ENCODE data around the gene SCN1B. TPM values are rescaled to one million over a fixed set of nuclear protein-coding genes. Genes with fewer than 3 reads are reported as not detected.
A peak's percentile ranks its signal among the peaks of the same experiment; 100 is the strongest.
"Not testable (repeated sequence)": the region's sequence is repeated elsewhere in the genome, so short reads cannot be mapped to it uniquely, and the experiment has no call there.

The SCN1B gene
- total RNA-seq, 1 donor from 2014 or later: 2.7 TPM

GRCh38 chr19:35005256-35005977 is 24.9 kb upstream of the SCN1B start:
- H3K9me3 Mint-ChIP-seq: no peaks in the 10 kb centered on the region
- no peak for DNase-seq (ENCODE audit: low spot score)
- H3K4me3 Mint-ChIP-seq (ENCODE audit: low read depth): no peak overlapping the region
- peaks cover 74% of the 10 kb centered on the region for H3K36me3 Mint-ChIP-seq (ENCODE audit: low read depth)
- peaks cover 35% of the 10 kb centered on the region for H3K4me1 Mint-ChIP-seq (ENCODE audit: low read depth)
- intact Hi-C loops (cut with micrococcal nuclease): no loop called here
- H3K27ac Mint-ChIP-seq: no peak overlapping the region
- no peaks in the 10 kb centered on the region for H3K27me3 Mint-ChIP-seq (ENCODE audit: low read depth)

- not testable (repeated sequence) for H3K27me3 Mint-ChIP-seq (ENCODE audit: low read depth); H3K27ac Mint-ChIP-seq
Observed at GRCh38 chr19:35006007-35006341, 24.3 kb upstream of the SCN1B start.

GRCh38 chr19:35006342-35006998 is 23.8 kb upstream of the SCN1B start:
- intact Hi-C loops (cut with micrococcal nuclease): no loop called here
- H3K4me1 Mint-ChIP-seq (ENCODE audit: low read depth): peaks cover 33% of the 10 kb centered on the region
- H3K9me3 Mint-ChIP-seq: no peaks in the 10 kb centered on the region
- no peak overlapping the region for H3K27ac Mint-ChIP-seq
- DNase-seq (ENCODE audit: low spot score): no peak
- H3K36me3 Mint-ChIP-seq (ENCODE audit: low read depth): peaks cover 76% of the 10 kb centered on the region
- no peaks in the 10 kb centered on the region for H3K27me3 Mint-ChIP-seq (ENCODE audit: low read depth)
- H3K4me3 Mint-ChIP-seq (ENCODE audit: low read depth): no peak overlapping the region

More at GRCh38 chr19:35006007-35006341, 24.3 kb upstream of the SCN1B start:
- H3K4me3 Mint-ChIP-seq (ENCODE audit: low read depth); DNase-seq (ENCODE audit: low spot score); H3K9me3 Mint-ChIP-seq; intact Hi-C loops (cut with micrococcal nuclease): not testable (repeated sequence)
- Mint-ChIP-seq H3K4me1 (ENCODE audit: low read depth) (peaks cover 35% of the 10 kb centered on the region), H3K36me3 (ENCODE audit: low read depth) (peaks cover 76% of the 10 kb centered on the region)

- Mint-ChIP-seq H3K4me1 (ENCODE audit: low read depth) (peaks cover 30% of the 10 kb centered on the region), H3K4me3 (ENCODE audit: low read depth) (no peak overlapping the region), H3K27me3 (ENCODE audit: low read depth) (no peaks in the 10 kb centered on the region), H3K27ac (no peak overlapping the region), H3K9me3 (no peaks in the 10 kb centered on the region), H3K36me3 (ENCODE audit: low read depth) (peaks cover 72% of the 10 kb centered on the region)
- intact Hi-C loops (cut with micrococcal nuclease): no loop called here
- no peak for DNase-seq (ENCODE audit: low spot score)
Observed at GRCh38 chr19:35006999-35007365, 23.3 kb upstream of the SCN1B start.

GRCh38 chr19:35007427-35007826 is 22.8 kb upstream of the SCN1B start:
- H3K4me3 Mint-ChIP-seq (ENCODE audit: low read depth); DNase-seq (ENCODE audit: low spot score); H3K9me3 Mint-ChIP-seq; intact Hi-C loops (cut with micrococcal nuclease); H3K27ac Mint-ChIP-seq; H3K27me3 Mint-ChIP-seq (ENCODE audit: low read depth): not testable (repeated sequence)
- H3K4me1 Mint-ChIP-seq (ENCODE audit: low read depth): peaks cover 31% of the 10 kb centered on the region
- H3K36me3 Mint-ChIP-seq (ENCODE audit: low read depth): peaks cover 72% of the 10 kb centered on the region

- Mint-ChIP-seq H3K27me3 (ENCODE audit: low read depth) (no peaks in the 10 kb centered on the region), H3K9me3 (no peaks in the 10 kb centered on the region), H3K27ac (no peak overlapping the region), H3K36me3 (ENCODE audit: low read depth) (peaks cover 73% of the 10 kb centered on the region), H3K4me3 (ENCODE audit: low read depth) (no peak overlapping the region), H3K4me1 (ENCODE audit: low read depth) (peaks cover 32% of the 10 kb centered on the region)
- intact Hi-C loops (cut with micrococcal nuclease): no loop called here
- DNase-seq (ENCODE audit: low spot score): no peak
Observed at GRCh38 chr19:35008891-35009341, 21.4 kb upstream of the SCN1B start.

- Mint-ChIP-seq H3K4me3 (ENCODE audit: low read depth) (no peak overlapping the region), H3K27me3 (ENCODE audit: low read depth) (no peaks in the 10 kb centered on the region), H3K36me3 (ENCODE audit: low read depth) (peaks cover 74% of the 10 kb centered on the region), H3K9me3 (no peaks in the 10 kb centered on the region), H3K4me1 (ENCODE audit: low read depth) (peaks cover 31% of the 10 kb centered on the region), H3K27ac (no peak overlapping the region)
- intact Hi-C loops (cut with micrococcal nuclease): no loop called here
- no peak for DNase-seq (ENCODE audit: low spot score)
Observed at GRCh38 chr19:35009424-35010415, 20.6 kb upstream of the SCN1B start.

- Mint-ChIP-seq H3K27ac (no peak overlapping the region), H3K4me3 (ENCODE audit: low read depth) (no peak overlapping the region), H3K4me1 (ENCODE audit: low read depth) (peaks cover 31% of the 10 kb centered on the region), H3K27me3 (ENCODE audit: low read depth) (no peaks in the 10 kb centered on the region), H3K9me3 (no peaks in the 10 kb centered on the region), H3K36me3 (ENCODE audit: low read depth) (peaks cover 75% of the 10 kb centered on the region)
- intact Hi-C loops (cut with micrococcal nuclease): no loop called here
- DNase-seq (ENCODE audit: low spot score): no peak
Observed at GRCh38 chr19:35011091-35011689, 19.1 kb upstream of the SCN1B start.

GRCh38 chr19:35011737-35012682 is 18.3 kb upstream of the SCN1B start:
- Mint-ChIP-seq H3K36me3 (ENCODE audit: low read depth) (peaks cover 67% of the 10 kb centered on the region), H3K9me3 (no peaks in the 10 kb centered on the region), H3K27me3 (ENCODE audit: low read depth) (no peaks in the 10 kb centered on the region), H3K27ac (peak overlapping the region; percentile 55), H3K4me1 (ENCODE audit: low read depth) (peaks cover 24% of the 10 kb centered on the region), H3K4me3 (ENCODE audit: low read depth) (no peak overlapping the region)
- no peak for DNase-seq (ENCODE audit: low spot score)
- intact Hi-C loops (cut with micrococcal nuclease): no loop called here

GRCh38 chr19:35013041-35013819 is 17.0 kb upstream of the SCN1B start:
- Mint-ChIP-seq H3K9me3 (no peaks in the 10 kb centered on the region), H3K4me3 (ENCODE audit: low read depth) (no peak overlapping the region), H3K27me3 (ENCODE audit: low read depth) (no peaks in the 10 kb centered on the region), H3K4me1 (ENCODE audit: low read depth) (peaks cover 24% of the 10 kb centered on the region), H3K36me3 (ENCODE audit: low read depth) (peaks cover 70% of the 10 kb centered on the region), H3K27ac (peak overlapping the region; percentile 73)
- intact Hi-C loops (cut with micrococcal nuclease): loop anchor here (1.0 kb wide), 1 partner anchor 40 kb away; no protein-coding TSS in a partner anchor
- DNase-seq (ENCODE audit: low spot score): peak; percentile 70

Measured in activated T-helper 2 cell treated with anti-CD3 and anti-CD28 coated beads, Interferon-gamma antibody, Interleukin-2, Interleukin-4, amounts not matched to agents 10 μg/mL and 5 μg/mL and 100 μg/mL, durations not matched to agents 14 hours and 24 hours and 36 hours (primary cell).